ENCODE measurements around the gene SNRPA.

Gene SNRPA

DNA sequence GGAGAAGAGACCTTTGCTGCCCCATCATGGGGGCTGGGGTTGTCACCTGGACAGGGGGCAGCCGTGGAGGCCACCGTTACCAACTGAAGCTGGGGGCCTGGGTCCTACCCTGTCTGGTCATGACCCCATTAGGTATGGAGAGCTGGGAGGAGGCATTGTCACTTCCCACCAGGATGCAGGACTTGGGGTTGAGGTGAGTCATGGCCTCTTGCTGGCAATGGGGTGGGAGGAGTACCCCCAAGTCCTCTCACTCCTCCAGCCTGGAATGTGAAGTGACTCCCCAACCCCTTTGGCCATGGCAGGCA, 57.0 kb downstream of the SNRPA start:
- TF ChIP-seq ZFP30 (CRISPR knock-in tag; IDR thresholded peaks at IDR 0.05) (no peak), ZFP3 (CRISPR knock-in tag; IDR thresholded peaks at IDR 0.05) (no peak), TCF4 (CRISPR knock-in tag; IDR thresholded peaks at IDR 0.05; ENCODE audit: borderline replicate concordance) (no peak), ZNF565 (CRISPR knock-in tag; conservative IDR thresholded peaks at IDR 0.05; ENCODE audit: low read depth) (no peak), PPARA (CRISPR knock-in tag; IDR thresholded peaks at IDR 0.05; ENCODE audit: borderline replicate concordance) (no peak), ARNTL (CRISPR knock-in tag; IDR thresholded peaks at IDR 0.05; ENCODE audit: borderline replicate concordance, low read depth) (no peak), TOX (CRISPR knock-in tag; IDR thresholded peaks at IDR 0.05; ENCODE audit: borderline replicate concordance) (no peak), CSDC2 (CRISPR knock-in tag; IDR thresholded peaks at IDR 0.05) (no peak), ESRRG (CRISPR knock-in tag; IDR thresholded peaks at IDR 0.05) (no peak), ISL1 (CRISPR knock-in tag; IDR thresholded peaks at IDR 0.05) (no peak), OSR1 (CRISPR knock-in tag; IDR thresholded peaks at IDR 0.05) (no peak), ZC3H10 (CRISPR knock-in tag; IDR thresholded peaks at IDR 0.05) (no peak), SNAI2 (CRISPR knock-in tag; IDR thresholded peaks at IDR 0.05) (no peak), ZNF8 (CRISPR knock-in tag; IDR thresholded peaks at IDR 0.05) (no peak), GLIS3 (CRISPR knock-in tag; IDR thresholded peaks at IDR 0.05) (no peak)
- TF ChIP-seq, protein P1, sequence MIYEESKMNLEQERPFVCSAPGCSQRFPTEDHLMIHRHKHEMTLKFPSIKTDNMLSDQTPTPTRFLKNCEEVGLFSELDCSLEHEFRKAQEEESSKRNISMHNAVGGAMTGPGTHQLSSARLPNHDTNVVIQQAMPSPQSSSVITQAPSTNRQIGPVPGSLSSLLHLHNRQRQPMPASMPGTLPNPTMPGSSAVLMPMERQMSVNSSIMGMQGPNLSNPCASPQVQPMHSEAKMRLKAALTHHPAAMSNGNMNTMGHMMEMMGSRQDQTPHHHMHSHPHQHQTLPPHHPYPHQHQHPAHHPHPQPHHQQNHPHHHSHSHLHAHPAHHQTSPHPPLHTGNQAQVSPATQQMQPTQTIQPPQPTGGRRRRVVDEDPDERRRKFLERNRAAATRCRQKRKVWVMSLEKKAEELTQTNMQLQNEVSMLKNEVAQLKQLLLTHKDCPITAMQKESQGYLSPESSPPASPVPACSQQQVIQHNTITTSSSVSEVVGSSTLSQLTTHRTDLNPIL (CRISPR knock-in tag; IDR thresholded peaks at IDR 0.05; ENCODE audit: low read depth) = no peak
- TF ChIP-seq, protein P2, sequence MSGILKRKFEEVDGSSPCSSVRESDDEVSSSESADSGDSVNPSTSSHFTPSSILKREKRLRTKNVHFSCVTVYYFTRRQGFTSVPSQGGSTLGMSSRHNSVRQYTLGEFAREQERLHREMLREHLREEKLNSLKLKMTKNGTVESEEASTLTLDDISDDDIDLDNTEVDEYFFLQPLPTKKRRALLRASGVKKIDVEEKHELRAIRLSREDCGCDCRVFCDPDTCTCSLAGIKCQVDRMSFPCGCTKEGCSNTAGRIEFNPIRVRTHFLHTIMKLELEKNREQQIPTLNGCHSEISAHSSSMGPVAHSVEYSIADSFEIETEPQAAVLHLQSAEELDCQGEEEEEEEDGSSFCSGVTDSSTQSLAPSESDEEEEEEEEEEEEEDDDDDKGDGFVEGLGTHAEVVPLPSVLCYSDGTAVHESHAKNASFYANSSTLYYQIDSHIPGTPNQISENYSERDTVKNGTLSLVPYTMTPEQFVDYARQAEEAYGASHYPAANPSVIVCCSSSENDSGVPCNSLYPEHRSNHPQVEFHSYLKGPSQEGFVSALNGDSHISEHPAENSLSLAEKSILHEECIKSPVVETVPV (CRISPR knock-in tag; IDR thresholded peaks at IDR 0.05) = no peak
- TF ChIP-seq, protein P3, sequence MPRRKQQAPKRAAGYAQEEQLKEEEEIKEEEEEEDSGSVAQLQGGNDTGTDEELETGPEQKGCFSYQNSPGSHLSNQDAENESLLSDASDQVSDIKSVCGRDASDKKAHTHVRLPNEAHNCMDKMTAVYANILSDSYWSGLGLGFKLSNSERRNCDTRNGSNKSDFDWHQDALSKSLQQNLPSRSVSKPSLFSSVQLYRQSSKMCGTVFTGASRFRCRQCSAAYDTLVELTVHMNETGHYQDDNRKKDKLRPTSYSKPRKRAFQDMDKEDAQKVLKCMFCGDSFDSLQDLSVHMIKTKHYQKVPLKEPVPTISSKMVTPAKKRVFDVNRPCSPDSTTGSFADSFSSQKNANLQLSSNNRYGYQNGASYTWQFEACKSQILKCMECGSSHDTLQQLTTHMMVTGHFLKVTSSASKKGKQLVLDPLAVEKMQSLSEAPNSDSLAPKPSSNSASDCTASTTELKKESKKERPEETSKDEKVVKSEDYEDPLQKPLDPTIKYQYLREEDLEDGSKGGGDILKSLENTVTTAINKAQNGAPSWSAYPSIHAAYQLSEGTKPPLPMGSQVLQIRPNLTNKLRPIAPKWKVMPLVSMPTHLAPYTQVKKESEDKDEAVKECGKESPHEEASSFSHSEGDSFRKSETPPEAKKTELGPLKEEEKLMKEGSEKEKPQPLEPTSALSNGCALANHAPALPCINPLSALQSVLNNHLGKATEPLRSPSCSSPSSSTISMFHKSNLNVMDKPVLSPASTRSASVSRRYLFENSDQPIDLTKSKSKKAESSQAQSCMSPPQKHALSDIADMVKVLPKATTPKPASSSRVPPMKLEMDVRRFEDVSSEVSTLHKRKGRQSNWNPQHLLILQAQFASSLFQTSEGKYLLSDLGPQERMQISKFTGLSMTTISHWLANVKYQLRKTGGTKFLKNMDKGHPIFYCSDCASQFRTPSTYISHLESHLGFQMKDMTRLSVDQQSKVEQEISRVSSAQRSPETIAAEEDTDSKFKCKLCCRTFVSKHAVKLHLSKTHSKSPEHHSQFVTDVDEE (CRISPR knock-in tag; IDR thresholded peaks at IDR 0.05) = no peak
- TF ChIP-seq, protein P4, sequence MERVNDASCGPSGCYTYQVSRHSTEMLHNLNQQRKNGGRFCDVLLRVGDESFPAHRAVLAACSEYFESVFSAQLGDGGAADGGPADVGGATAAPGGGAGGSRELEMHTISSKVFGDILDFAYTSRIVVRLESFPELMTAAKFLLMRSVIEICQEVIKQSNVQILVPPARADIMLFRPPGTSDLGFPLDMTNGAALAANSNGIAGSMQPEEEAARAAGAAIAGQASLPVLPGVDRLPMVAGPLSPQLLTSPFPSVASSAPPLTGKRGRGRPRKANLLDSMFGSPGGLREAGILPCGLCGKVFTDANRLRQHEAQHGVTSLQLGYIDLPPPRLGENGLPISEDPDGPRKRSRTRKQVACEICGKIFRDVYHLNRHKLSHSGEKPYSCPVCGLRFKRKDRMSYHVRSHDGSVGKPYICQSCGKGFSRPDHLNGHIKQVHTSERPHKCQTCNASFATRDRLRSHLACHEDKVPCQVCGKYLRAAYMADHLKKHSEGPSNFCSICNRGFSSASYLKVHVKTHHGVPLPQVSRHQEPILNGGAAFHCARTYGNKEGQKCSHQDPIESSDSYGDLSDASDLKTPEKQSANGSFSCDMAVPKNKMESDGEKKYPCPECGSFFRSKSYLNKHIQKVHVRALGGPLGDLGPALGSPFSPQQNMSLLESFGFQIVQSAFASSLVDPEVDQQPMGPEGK (CRISPR knock-in tag; IDR thresholded peaks at IDR 0.05; ENCODE audit: borderline replicate concordance) = no peak
- ATAC-seq = no peak

DNA sequence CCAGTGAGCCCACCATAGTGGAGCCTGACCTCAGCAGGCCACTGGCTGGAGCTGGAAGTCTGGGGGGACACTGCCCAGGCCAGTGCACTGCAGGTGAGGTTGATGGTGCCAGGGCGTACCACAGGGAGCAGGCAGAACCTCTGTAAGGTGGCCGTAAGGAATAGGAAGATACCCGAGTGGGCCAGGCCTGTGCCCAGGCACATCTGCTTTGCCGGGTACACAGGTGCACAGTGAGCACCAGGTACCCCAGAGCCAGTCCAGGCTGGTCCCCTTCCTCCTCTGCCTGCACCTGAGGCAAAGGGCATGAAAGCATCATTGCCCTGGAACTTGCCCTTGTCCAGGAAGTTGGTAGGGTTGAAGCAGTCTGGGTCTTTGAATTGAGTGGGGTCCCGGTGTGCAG, 57.5 kb downstream of the SNRPA start:
- TF ChIP-seq ZFP30 (CRISPR knock-in tag; IDR thresholded peaks at IDR 0.05) (no peak), SNAI2 (CRISPR knock-in tag; IDR thresholded peaks at IDR 0.05) (no peak), ZFP3 (CRISPR knock-in tag; IDR thresholded peaks at IDR 0.05) (no peak)
- ATAC-seq = no peak

DNA sequence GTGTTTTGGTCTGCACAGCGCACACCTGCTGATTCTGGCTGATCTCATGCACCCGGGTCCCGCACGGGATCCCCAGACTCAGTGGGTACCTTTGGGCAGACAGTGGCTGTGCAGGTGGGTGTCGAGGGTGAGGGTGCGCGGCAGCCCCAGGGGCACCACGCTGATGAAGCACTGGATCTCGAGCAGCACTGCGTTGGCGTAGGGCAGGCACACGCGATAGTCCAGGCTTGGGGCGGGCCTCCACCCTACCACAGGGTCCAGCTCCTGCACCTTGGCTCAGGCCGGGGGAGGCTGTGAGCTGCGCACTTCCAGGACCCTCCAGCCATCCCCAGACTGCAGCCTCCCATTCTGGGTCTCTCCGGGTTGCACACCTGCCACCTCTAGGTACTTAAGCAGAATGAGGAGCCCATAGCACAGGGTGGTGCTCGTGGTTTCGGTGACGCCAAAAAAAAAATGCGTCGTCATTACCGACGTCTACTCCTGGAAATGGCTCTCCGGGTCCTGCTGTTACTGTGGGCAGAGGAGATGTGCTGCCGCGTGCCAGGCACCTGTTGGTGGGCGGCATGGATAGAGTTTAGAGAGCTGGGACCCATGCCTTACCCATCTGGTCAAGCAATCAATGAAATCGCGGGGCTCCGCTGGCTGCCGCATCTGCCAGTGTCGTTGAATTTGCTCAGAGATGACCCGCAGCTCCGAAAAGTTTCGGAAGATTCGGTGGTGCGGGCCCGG, 58.5 kb downstream of the SNRPA start:
- ATAC-seq = no peak
- TF ChIP-seq BACH2 (CRISPR knock-in tag; IDR thresholded peaks at IDR 0.05; ENCODE audit: borderline replicate concordance) = no peak
- no peak for TF ChIP-seq ZNF70 (CRISPR knock-in tag; IDR thresholded peaks at IDR 0.05)
- TF ChIP-seq, protein P4 (CRISPR knock-in tag; IDR thresholded peaks at IDR 0.05; ENCODE audit: borderline replicate concordance) = no peak
- no peak for TF ChIP-seq TCF4 (CRISPR knock-in tag; IDR thresholded peaks at IDR 0.05; ENCODE audit: borderline replicate concordance)
- TF ChIP-seq, protein P2 (CRISPR knock-in tag; IDR thresholded peaks at IDR 0.05) = no peak
- TF ChIP-seq ZNF8 (CRISPR knock-in tag; IDR thresholded peaks at IDR 0.05) = no peak
- TF ChIP-seq ZNF565 (CRISPR knock-in tag; conservative IDR thresholded peaks at IDR 0.05; ENCODE audit: low read depth) = no peak
- TF ChIP-seq ZC3H10 (CRISPR knock-in tag; IDR thresholded peaks at IDR 0.05) = no peak
- TF ChIP-seq PPARA (CRISPR knock-in tag; IDR thresholded peaks at IDR 0.05; ENCODE audit: borderline replicate concordance) = no peak
- no peak for TF ChIP-seq ESRRG (CRISPR knock-in tag; IDR thresholded peaks at IDR 0.05)
- no peak for TF ChIP-seq CSDC2 (CRISPR knock-in tag; IDR thresholded peaks at IDR 0.05)
- TF ChIP-seq, protein P3 (CRISPR knock-in tag; IDR thresholded peaks at IDR 0.05) = no peak
- no peak for TF ChIP-seq ZFP3 (CRISPR knock-in tag; IDR thresholded peaks at IDR 0.05)
- no peak for TF ChIP-seq TOX (CRISPR knock-in tag; IDR thresholded peaks at IDR 0.05; ENCODE audit: borderline replicate concordance)
